Effector memory CD8-positive, alpha-beta T cell (primary cell): ENCODE data around the gene TRIM37.

Experiments used
- ATAC-seq: fragments of 150-1000 bp; cut with Tn5 transposase; replicated peaks from 2 replicates; pipeline ENCODE4 v1.10.0; 2021; ENCODE audit warnings: mild to moderate bottlenecking, moderate library complexity
- DNase-seq, 3 experiments: peaks; one replicate each; pipeline ENCODE4 v3.0.0; 2021
- H3K27ac Mint-ChIP-seq, 2 donors: one replicate each; pipeline ENCODE4 v1.8.0; 2022; ENCODE audit warnings: mild to moderate bottlenecking in 2 of 2, mixed read lengths in 2 of 2, moderate library complexity in 2 of 2
- H3K27me3 Mint-ChIP-seq, 2 donors: one replicate each; pipeline ENCODE4 v1.8.0; 2022; ENCODE audit warnings: mixed read lengths in 2 of 2
- H3K36me3 Mint-ChIP-seq: one replicate; pipeline ENCODE4 v1.8.0; 2022; ENCODE audit warnings: mild to moderate bottlenecking, moderate library complexity, mixed read lengths; ENCODE audit not compliant: insufficient read depth
- H3K4me1 Mint-ChIP-seq, 2 donors: one replicate each; pipeline ENCODE4 v1.8.0; 2022; ENCODE audit warnings: low read depth in 2 of 2, mixed read lengths in 2 of 2
- H3K4me3 Mint-ChIP-seq, 2 donors: one replicate each; pipeline ENCODE4 v1.8.0; 2022; ENCODE audit warnings: mild to moderate bottlenecking in 2 of 2, mixed read lengths in 2 of 2, moderate library complexity in 2 of 2
- H3K9me3 Mint-ChIP-seq, 2 donors: one replicate each; pipeline ENCODE4 v1.8.0; 2022; ENCODE audit warnings: mixed read lengths in 2 of 2

Gene TRIM37

DNA sequence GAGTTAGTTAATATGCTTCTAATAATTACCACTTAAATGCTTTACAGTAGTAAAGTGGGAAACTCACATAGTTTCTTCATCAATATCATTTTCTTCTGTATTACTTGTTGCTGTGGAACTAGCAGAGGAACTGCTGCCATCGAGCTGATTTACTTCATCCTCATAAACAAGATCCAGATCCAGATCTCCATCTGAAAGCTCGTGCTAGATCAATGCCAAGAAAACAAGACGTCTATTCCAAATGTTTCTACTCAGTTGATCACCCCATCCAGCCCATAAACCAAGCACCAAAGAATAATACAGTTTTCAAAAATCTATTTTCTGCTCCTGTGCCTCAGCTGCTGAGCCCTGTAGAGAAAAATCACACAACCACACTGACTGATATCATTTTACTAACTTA, 59.1 kb downstream of the TRIM37 start:
- Mint-ChIP-seq H3K9me3 (no peaks in the 10 kb centered on the region), H3K4me1 (no peaks in the 10 kb centered on the region), H3K27ac (no peak overlapping the region), H3K36me3 (peaks cover 85% of the 10 kb centered on the region), H3K4me3 (no peak overlapping the region), H3K27me3 (no peaks in the 10 kb centered on the region)
- ATAC-seq (no peak), DNase-seq (no peak)

- H3K36me3 Mint-ChIP-seq: peaks cover 89% of the 10 kb centered on the region
- H3K9me3 Mint-ChIP-seq: no peaks in the 10 kb centered on the region
- no peak overlapping the region for H3K4me3 Mint-ChIP-seq
- ATAC-seq (no peak), DNase-seq (no peak)
- H3K27me3 Mint-ChIP-seq: no peaks in the 10 kb centered on the region
- H3K27ac Mint-ChIP-seq: no peak overlapping the region
- H3K4me1 Mint-ChIP-seq: no peaks in the 10 kb centered on the region
Measured at GRCh38 chr17:59046192-59046591, 60.5 kb downstream of the TRIM37 start.

DNA sequence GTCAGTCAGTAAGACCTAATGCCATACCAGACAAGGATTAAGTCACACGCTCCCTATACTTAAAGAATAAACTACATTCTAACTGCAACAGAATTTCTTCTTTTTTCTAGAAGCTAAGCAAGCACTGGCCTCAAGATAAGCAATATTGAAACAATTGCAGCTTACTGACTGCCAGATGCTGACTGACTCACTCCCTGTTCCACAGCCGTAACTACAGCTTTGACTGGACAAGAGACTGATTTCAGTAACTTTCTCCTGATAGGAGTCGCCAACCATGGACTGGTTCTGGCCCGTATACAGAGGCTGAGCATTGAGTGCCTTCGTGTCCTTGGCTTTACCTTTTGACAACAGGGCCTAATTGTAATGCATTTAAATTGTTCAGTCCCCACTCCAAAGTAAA, 67.9 kb downstream of the TRIM37 start:
- no peaks in the 10 kb centered on the region for H3K9me3 Mint-ChIP-seq
- H3K27ac Mint-ChIP-seq: no peak overlapping the region
- no peak for DNase-seq
- no peaks in the 10 kb centered on the region for H3K4me1 Mint-ChIP-seq
- H3K4me3 Mint-ChIP-seq: no peak overlapping the region
- H3K27me3 Mint-ChIP-seq: no peaks in the 10 kb centered on the region
- ATAC-seq: no peak
- H3K36me3 Mint-ChIP-seq: peaks cover 48% of the 10 kb centered on the region

DNA sequence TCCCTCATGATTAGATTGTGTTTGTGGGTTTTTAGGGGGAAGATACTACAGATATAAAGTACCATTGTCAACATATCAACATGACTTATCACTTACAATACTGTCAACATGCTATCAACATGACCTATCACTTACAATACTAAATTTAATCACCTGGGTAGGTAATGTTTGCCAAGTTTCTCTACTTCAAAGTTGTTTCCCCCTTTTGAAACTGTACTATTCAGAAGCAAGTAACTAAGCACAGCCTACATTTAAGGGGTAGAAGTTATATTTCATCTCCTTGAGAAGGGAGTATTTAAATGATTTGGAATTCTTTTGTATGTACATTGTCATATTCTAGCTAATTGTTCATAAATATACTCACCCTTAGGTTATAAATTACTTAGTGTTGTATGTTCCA, 68.7 kb downstream of the TRIM37 start:
- Mint-ChIP-seq H3K36me3 (peaks cover 41% of the 10 kb centered on the region), H3K27me3 (no peaks in the 10 kb centered on the region), H3K4me3 (no peak overlapping the region), H3K4me1 (no peaks in the 10 kb centered on the region), H3K27ac (no peak overlapping the region), H3K9me3 (no peaks in the 10 kb centered on the region)
- ATAC-seq (no peak), DNase-seq (no peak)

DNA sequence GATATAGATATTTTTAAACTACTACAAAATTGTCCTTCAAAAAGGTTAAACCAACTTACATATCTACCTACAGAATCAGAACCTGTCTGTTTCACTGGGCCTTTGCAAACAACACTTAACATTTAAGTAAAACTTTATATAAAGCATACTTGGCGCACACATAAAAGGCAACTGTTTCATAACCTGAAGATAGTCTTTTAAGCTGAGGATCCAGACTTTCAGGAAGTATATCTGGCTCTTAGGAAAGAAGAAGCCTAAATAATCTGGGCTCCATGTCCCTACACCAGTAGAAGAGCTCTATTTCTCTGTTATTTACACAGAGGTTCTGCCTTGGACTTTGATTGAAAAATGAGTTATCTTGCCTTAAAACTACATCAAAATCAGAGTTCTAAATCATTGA, 75.9 kb downstream of the TRIM37 start:
- no peaks in the 10 kb centered on the region for H3K9me3 Mint-ChIP-seq
- H3K4me3 Mint-ChIP-seq: no peak overlapping the region
- DNase-seq: no peak
- H3K27me3 Mint-ChIP-seq: no peaks in the 10 kb centered on the region
- ATAC-seq: no peak
- peaks cover 24% of the 10 kb centered on the region for H3K36me3 Mint-ChIP-seq
- peak overlapping the region in 1 of 2 donors; percentile 29 for H3K27ac Mint-ChIP-seq
- peaks cover 0 to 12% of the 10 kb centered on the region in 2 donors for H3K4me1 Mint-ChIP-seq

DNA sequence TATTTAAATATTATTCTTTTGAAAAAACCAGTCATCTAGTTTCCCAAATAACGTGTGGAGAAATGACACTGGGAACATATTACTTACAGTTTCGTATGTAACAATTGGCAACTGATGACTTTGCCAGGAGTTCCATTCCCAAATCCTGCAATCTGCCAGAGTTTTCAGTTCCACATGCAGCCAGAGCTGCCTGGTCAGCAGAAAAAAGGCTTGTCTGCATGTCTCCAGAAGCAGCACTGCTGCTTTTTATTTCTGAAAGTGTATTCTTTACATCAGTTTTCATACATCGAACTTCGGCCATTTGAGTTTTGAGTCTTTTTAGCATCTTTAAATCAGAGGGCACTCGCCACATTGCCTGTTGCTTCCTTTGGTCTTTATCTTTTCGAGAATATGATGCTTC, 78.4 kb downstream of the TRIM37 start:
- H3K4me3 Mint-ChIP-seq: no peak overlapping the region
- no peaks in the 10 kb centered on the region for H3K27me3 Mint-ChIP-seq
- H3K9me3 Mint-ChIP-seq: no peaks in the 10 kb centered on the region
- peaks cover 0 to 12% of the 10 kb centered on the region in 2 donors for H3K4me1 Mint-ChIP-seq
- ATAC-seq (no peak), DNase-seq (no peak)
- peak overlapping the region in 1 of 2 donors; percentile 82 for H3K27ac Mint-ChIP-seq
- H3K36me3 Mint-ChIP-seq: peaks cover 23% of the 10 kb centered on the region

- H3K27ac Mint-ChIP-seq: peak overlapping the region in 1 of 2 donors; percentile 82
- DNase-seq (no peak), ATAC-seq (no peak)
- no peaks in the 10 kb centered on the region for H3K9me3 Mint-ChIP-seq
- no peak overlapping the region for H3K4me3 Mint-ChIP-seq
- H3K27me3 Mint-ChIP-seq: no peaks in the 10 kb centered on the region
- peaks cover 23% of the 10 kb centered on the region for H3K36me3 Mint-ChIP-seq
- peaks cover 0 to 12% of the 10 kb centered on the region in 2 donors for H3K4me1 Mint-ChIP-seq
Measured at GRCh38 chr17:59027750-59028149, 78.9 kb downstream of the TRIM37 start.

- ATAC-seq (no peak), DNase-seq (no peak)
- Mint-ChIP-seq H3K27me3 (no peaks in the 10 kb centered on the region), H3K36me3 (peaks cover 13% of the 10 kb centered on the region), H3K27ac (peak overlapping the region; percentile 6 to 82), H3K4me1 (peaks cover 0 to 12% of the 10 kb centered on the region in 2 donors), H3K4me3 (no peak overlapping the region), H3K9me3 (no peaks in the 10 kb centered on the region)
Measured at GRCh38 chr17:59026176-59026939, 80.3 kb downstream of the TRIM37 start.

DNA sequence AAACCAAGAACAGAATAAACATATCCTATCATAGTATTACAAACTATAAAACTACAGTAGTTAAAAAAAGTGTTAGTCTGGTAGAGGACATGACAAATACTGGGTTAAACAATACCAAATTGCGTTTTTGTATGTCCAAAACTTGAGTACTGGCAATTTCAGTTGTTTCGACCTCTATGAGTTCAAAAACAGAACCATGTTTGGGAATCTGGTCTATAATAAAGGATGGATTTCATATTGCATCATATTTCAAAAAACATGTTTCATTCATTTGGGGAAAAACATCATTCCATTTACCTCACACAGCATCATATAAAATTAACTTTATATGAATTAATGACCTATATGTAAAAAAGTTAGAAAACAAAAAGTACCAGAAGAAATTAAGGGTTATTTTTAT, 81.8 kb downstream of the TRIM37 start:
- Mint-ChIP-seq H3K27me3 (no peaks in the 10 kb centered on the region), H3K27ac (no peak overlapping the region), H3K36me3 (peaks cover 12% of the 10 kb centered on the region), H3K9me3 (no peaks in the 10 kb centered on the region), H3K4me3 (no peak overlapping the region), H3K4me1 (peaks cover 0 to 12% of the 10 kb centered on the region in 2 donors)
- ATAC-seq (no peak), DNase-seq (no peak)

DNA sequence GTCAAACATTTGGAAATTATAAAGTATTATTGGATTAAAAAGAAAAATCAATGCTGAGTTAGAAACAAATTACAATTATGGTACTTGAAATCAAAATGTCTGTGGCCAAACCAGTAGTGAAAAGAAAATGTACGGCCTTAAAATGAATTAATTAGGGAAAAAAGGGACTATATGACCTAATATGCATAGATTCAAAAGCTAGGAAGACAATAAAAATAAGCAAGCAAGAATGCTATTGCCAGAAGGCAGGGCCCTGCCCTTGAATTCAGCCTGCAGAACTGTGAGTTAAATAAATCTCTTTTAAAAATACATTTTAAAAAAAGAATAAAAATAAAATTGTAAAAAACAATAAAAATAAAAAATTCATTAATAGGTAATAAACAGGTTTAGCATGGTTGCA, 88.7 kb downstream of the TRIM37 start:
- no peak overlapping the region for H3K4me3 Mint-ChIP-seq
- H3K27ac Mint-ChIP-seq: peak overlapping the region; percentile 35 to 46

GRCh38 chr17:59011975-59012374, 94.7 kb downstream of the TRIM37 start:
- Mint-ChIP-seq H3K9me3 (no peaks in the 10 kb centered on the region), H3K36me3 (peaks cover 44% of the 10 kb centered on the region), H3K4me3 (no peak overlapping the region), H3K27me3 (no peaks in the 10 kb centered on the region), H3K4me1 (no peaks in the 10 kb centered on the region), H3K27ac (no peak overlapping the region)
- ATAC-seq (no peak), DNase-seq (no peak)

More for the DNA sequence above, 88.7 kb downstream of the TRIM37 start:
- DNase-seq: no peak
- Mint-ChIP-seq H3K36me3 (peaks cover 43% of the 10 kb centered on the region), H3K27me3 (no peaks in the 10 kb centered on the region), H3K9me3 (no peaks in the 10 kb centered on the region), H3K4me1 (no peaks in the 10 kb centered on the region)
- no peak for ATAC-seq

DNA sequence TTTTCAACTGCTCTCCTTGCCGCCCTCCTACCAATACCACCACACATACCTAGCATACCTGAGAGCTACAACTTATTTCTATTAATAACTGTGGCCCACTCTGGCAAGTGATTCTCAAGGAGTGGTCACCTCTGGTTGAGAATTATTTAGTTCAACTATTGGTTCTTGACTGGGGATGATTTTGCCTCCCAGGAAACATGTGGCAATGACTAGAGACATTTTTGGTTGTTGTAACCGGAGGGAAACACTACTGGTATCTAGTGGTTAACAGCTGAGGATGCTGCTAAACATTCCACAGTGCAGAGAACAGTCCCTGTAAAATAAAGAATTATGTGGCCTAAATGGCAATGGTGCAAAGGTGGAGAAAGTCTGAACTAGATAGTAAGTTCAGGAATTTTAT, 96.7 kb downstream of the TRIM37 start:
- no peaks in the 10 kb centered on the region for H3K9me3 Mint-ChIP-seq
- ATAC-seq: no peak
- H3K4me1 Mint-ChIP-seq: no peaks in the 10 kb centered on the region
- DNase-seq: no peak
- H3K4me3 Mint-ChIP-seq: no peak overlapping the region
- peak overlapping the region in 1 of 2 donors; percentile 2 for H3K27ac Mint-ChIP-seq
- H3K36me3 Mint-ChIP-seq: peaks cover 26% of the 10 kb centered on the region
- no peaks in the 10 kb centered on the region for H3K27me3 Mint-ChIP-seq

DNA sequence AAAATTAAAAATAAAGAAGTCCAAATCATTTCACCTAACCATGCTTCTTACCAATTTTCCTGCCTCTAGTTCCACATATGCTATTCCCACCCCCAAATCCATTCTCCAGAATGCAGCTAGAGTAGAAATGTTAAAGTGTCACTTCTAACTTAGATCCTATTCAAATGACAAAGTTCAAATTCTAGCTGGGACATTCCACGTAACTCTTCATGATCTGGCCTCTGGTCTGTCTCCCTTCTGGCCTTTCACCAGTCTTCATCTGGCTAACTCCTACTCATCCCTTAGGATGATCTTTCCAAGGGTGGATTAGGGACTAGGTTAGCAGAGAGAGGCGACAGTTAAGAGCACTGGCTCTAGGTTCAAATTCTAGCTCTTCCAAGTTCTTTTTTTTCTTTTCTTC, 97.9 kb downstream of the TRIM37 start:
- Mint-ChIP-seq H3K4me3 (no peak overlapping the region), H3K9me3 (no peaks in the 10 kb centered on the region), H3K27me3 (no peaks in the 10 kb centered on the region), H3K36me3 (peaks cover 16% of the 10 kb centered on the region), H3K27ac (no peak overlapping the region), H3K4me1 (no peaks in the 10 kb centered on the region)
- no peak for ATAC-seq
- no peak for DNase-seq

GRCh38 chr17:59007995-59008394, 98.7 kb downstream of the TRIM37 start:
- Mint-ChIP-seq H3K4me3 (no peak overlapping the region), H3K27me3 (no peaks in the 10 kb centered on the region), H3K27ac (no peak overlapping the region), H3K4me1 (no peaks in the 10 kb centered on the region), H3K36me3 (peaks cover 11% of the 10 kb centered on the region), H3K9me3 (no peaks in the 10 kb centered on the region)
- no peak for ATAC-seq
- DNase-seq: no peak
